ENCODE data around the gene ARPIN.

Gene ARPIN

DNA sequence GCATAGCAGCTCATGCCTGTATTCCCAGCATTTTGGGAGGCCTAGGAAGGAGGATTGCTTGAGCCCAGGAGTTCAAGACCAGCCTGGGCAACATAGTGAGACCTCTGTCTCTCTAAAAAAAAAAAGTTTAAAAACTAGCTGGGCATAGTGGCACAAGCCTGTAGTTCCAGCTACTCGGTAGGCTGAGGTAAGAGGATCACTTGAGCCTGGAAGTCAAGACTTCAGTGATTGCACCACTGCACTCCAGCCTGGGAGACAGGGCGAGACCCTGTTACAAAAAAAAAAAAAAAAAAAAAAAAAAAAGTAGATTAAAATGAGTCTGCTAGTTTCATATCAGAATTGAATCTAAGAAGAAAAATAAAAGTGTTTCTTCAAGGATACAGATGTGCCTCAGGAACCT is 65.7 kb downstream of the ARPIN start:
- TF ChIP-seq, protein P1, sequence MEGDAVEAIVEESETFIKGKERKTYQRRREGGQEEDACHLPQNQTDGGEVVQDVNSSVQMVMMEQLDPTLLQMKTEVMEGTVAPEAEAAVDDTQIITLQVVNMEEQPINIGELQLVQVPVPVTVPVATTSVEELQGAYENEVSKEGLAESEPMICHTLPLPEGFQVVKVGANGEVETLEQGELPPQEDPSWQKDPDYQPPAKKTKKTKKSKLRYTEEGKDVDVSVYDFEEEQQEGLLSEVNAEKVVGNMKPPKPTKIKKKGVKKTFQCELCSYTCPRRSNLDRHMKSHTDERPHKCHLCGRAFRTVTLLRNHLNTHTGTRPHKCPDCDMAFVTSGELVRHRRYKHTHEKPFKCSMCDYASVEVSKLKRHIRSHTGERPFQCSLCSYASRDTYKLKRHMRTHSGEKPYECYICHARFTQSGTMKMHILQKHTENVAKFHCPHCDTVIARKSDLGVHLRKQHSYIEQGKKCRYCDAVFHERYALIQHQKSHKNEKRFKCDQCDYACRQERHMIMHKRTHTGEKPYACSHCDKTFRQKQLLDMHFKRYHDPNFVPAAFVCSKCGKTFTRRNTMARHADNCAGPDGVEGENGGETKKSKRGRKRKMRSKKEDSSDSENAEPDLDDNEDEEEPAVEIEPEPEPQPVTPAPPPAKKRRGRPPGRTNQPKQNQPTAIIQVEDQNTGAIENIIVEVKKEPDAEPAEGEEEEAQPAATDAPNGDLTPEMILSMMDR (conservative IDR thresholded peaks at IDR 0.05) = no peak
- H3K27ac ChIP-seq = no peak overlapping the region

- no peak overlapping the region for H3K27ac ChIP-seq
- TF ChIP-seq, protein P1 (conservative IDR thresholded peaks at IDR 0.05) = no peak
Observed at GRCh38 chr15:89845305-89845893, 67.4 kb downstream of the ARPIN start.
